Gastroesophageal sphincter (tissue), 4 donors: Measurements from ENCODE around the gene SEC61A2. TPM values are rescaled to one million over a fixed set of nuclear protein-coding genes. Genes with fewer than 3 reads are reported as not detected.

Experiments
- ATAC-seq: fragments of 150-250 bp; one replicate; pipeline ENCODE4 v1.9.1; 2016; ENCODE audit warnings: mild to moderate bottlenecking, moderate library complexity
- H3K27ac ChIP-seq, 4 donors: fragments of 200-600 bp; sonication (generic) in 3 of 4; 1 replicate in 3 of 4; 2 replicates in 1 of 4; pipeline ENCODE4 v1.5.1; 2016 to 2019
- H3K27me3 ChIP-seq: fragments of 200-600 bp; sonication (generic); one replicate; pipeline ENCODE4 v1.5.1; 2019
- H3K36me3 ChIP-seq, 2 donors: fragments of 200-600 bp; sonication (generic); one replicate each; pipeline ENCODE4 v1.5.1; 2019; ENCODE audit warnings: control low read depth in 1 of 2
- H3K4me1 ChIP-seq, 3 donors: fragments of 200-600 bp; sonication (generic); 1 replicate in 2 of 3; 2 replicates in 1 of 3; pipeline ENCODE4 v1.5.1; 2016 to 2019; ENCODE audit warnings: control low read depth in 2 of 3
- H3K4me3 ChIP-seq, 2 donors: fragments of 200-600 bp; sonication (generic); one replicate each; pipeline ENCODE4 v1.5.1; 2019; ENCODE audit warnings: mild to moderate bottlenecking in 1 of 2, moderate library complexity in 1 of 2
- H3K9me3 ChIP-seq, 3 donors: fragments of 200-600 bp; sonication (generic); one replicate each; pipeline ENCODE4 v1.5.1; 2017 to 2019; ENCODE audit warnings: control low read depth in 2 of 3
- CTCF ChIP-seq, 4 experiments: fragments of 200-600 bp in 2 of 4; fragments of 450-650 bp in 2 of 4; sonication (generic) in 1 of 4; IDR thresholded peaks; one replicate each; pipeline ENCODE4 v1.5.1; 2017 to 2019; ENCODE audit warnings: antibody characterized with exemption in 4 of 4, mild to moderate bottlenecking in 2 of 4, moderate library complexity in 2 of 4
- EP300 ChIP-seq: sonication (generic); formaldehyde crosslinking; IDR thresholded peaks from one replicate; pipeline ENCODE4 v1.6.1; 2017; ENCODE audit warnings: antibody characterized with exemption, mild to moderate bottlenecking
- POLR2A ChIP-seq, 2 donors: fragments of 450-650 bp; IDR thresholded peaks; one replicate each; pipeline ENCODE4 v1.6.1; 2017; ENCODE audit warnings: antibody characterized with exemption in 2 of 2, mild to moderate bottlenecking in 2 of 2, moderate library complexity in 1 of 2
- POLR2AphosphoS5 ChIP-seq: sonication (generic); formaldehyde crosslinking; IDR thresholded peaks from one replicate; pipeline ENCODE4 v1.6.1; 2017; ENCODE audit warnings: antibody characterized with exemption
- WGBS, 2 donors: methylation state at CpG; one replicate each; pipeline ENCODE4 v1.1.5; 2018; ENCODE audit warnings: low coverage in 1 of 2; 5-methylcytosine and 5-hydroxymethylcytosine counted together
- total RNA-seq, 4 donors: library from RNA; depleted of rRNA; stranded (reverse); fragments of >200 nt; gene quantifications; one replicate each; pipeline ENCODE4 v1.1.0, GENCODE V29; 2016

SEC61A2 gene
- total RNA-seq, 4 donors from 2014 or later, result 4.8 to 21.9 (median 7.8) TPM

DNA sequence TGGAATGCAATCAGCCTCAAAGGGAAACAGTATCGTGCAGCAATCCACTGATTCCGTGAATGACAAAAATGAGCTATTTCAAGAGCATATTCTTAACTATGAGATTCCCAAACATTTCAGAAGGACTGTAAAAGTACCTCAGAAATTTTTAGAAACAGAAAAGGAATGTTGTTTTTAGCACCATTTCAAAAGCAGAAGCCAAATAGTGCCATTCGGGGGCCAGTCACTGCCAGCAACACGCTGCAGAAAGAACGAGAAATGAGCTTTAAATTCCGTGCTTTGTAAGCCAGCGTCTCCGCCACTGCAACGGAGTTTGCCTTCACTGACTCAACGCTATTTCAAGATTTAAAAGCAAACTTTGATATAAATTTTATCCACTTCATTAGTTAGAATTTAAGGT is 59.9 kb downstream of the SEC61A2 start:
- Histone ChIP-seq H3K4me1 (peaks cover 2 to 36% (median 8%) of the 10 kb centered on the region in 3 donors), H3K9me3 (no peaks in the 10 kb centered on the region), H3K27me3 (no peaks in the 10 kb centered on the region), H3K27ac (no peak overlapping the region), H3K4me3 (no peak overlapping the region), H3K36me3 (peaks cover 3 to 46% of the 10 kb centered on the region in 2 donors)
- no peak for TF ChIP-seq EP300
- TF ChIP-seq CTCF (IDR thresholded peaks at IDR 0.05), result no peak
- TF ChIP-seq POLR2A (IDR thresholded peaks at IDR 0.05), result no peak
- no peak for TF ChIP-seq POLR2AphosphoS5
- 93 to 95% methylated on average over 8 to 10 of the region's 10 CpGs for WGBS, 2 donors
- ATAC-seq, result no peak

GRCh38 chr10:12191715-12192114 is 62.2 kb downstream of the SEC61A2 start:
- TF ChIP-seq EP300, result no peak
- TF ChIP-seq CTCF (IDR thresholded peaks at IDR 0.05), result no peak
- no peak for TF ChIP-seq POLR2AphosphoS5
- TF ChIP-seq POLR2A (IDR thresholded peaks at IDR 0.05), result no peak
- Histone ChIP-seq H3K36me3 (peaks cover 0 to 23% of the 10 kb centered on the region in 2 donors), H3K27ac (no peak overlapping the region), H3K9me3 (no peaks in the 10 kb centered on the region), H3K4me3 (no peak overlapping the region), H3K27me3 (no peaks in the 10 kb centered on the region), H3K4me1 (peaks cover 4 to 43% (median 11%) of the 10 kb centered on the region in 3 donors)
- no peak for ATAC-seq
- WGBS, 2 donors, result 41 to 63% methylated on average over 3 of the region's 3 CpGs

- no peak overlapping the region for H3K27ac ChIP-seq
- H3K9me3 ChIP-seq, result no peaks in the 10 kb centered on the region
- no peaks in the 10 kb centered on the region for H3K27me3 ChIP-seq
- H3K4me1 ChIP-seq, result peaks cover 4 to 58% (median 18%) of the 10 kb centered on the region in 3 donors
- no peak overlapping the region for H3K4me3 ChIP-seq
- H3K36me3 ChIP-seq, result peaks cover 0 to 12% of the 10 kb centered on the region in 2 donors
- TF ChIP-seq POLR2AphosphoS5 (no peak), CTCF (IDR thresholded peaks at IDR 0.05) (no peak), EP300 (no peak), POLR2A (IDR thresholded peaks at IDR 0.05) (no peak)
- ATAC-seq, result no peak
- WGBS, 2 donors, result 83 to 86% methylated on average over 2 to 5 of the region's 5 CpGs
Observed at GRCh38 chr10:12193193-12193592, 63.7 kb downstream of the SEC61A2 start.

GRCh38 chr10:12194752-12195271 is 65.3 kb downstream of the SEC61A2 start:
- Histone ChIP-seq H3K4me1 (peaks cover 4 to 62% (median 19%) of the 10 kb centered on the region in 3 donors), H3K9me3 (no peaks in the 10 kb centered on the region), H3K27ac (peak overlapping the region; percentile 87 to 92 (median 88)), H3K36me3 (peaks cover 0 to 23% of the 10 kb centered on the region in 2 donors), H3K27me3 (no peaks in the 10 kb centered on the region), H3K4me3 (peak overlapping the region; percentile 91 to 98)
- TF ChIP-seq CTCF (IDR thresholded peaks at IDR 0.05) (peak in 1 of 4 experiments; percentile 3), POLR2A (IDR thresholded peaks at IDR 0.05) (no peak), EP300 (no peak), POLR2AphosphoS5 (peak; percentile 34)
- peak; percentile 54 for ATAC-seq
- 1 to 4% methylated on average over 12 to 26 of the region's 27 CpGs for WGBS, 2 donors

GRCh38 chr10:12195281-12195602 is 65.8 kb downstream of the SEC61A2 start:
- no peaks in the 10 kb centered on the region for H3K27me3 ChIP-seq
- peaks cover 4 to 62% (median 19%) of the 10 kb centered on the region in 3 donors for H3K4me1 ChIP-seq
- WGBS, 2 donors, result 0% methylated on average over 12 of the region's 12 CpGs
- H3K27ac ChIP-seq, result peak overlapping the region; percentile 87 to 92 (median 88)
- no peak for ATAC-seq
- peaks cover 0 to 26% of the 10 kb centered on the region in 2 donors for H3K36me3 ChIP-seq
- H3K4me3 ChIP-seq, result peak overlapping the region; percentile 91 to 98
- H3K9me3 ChIP-seq, result no peaks in the 10 kb centered on the region
- TF ChIP-seq EP300 (no peak), CTCF (IDR thresholded peaks at IDR 0.05) (no peak), POLR2AphosphoS5 (no peak), POLR2A (IDR thresholded peaks at IDR 0.05) (no peak)
